GM11168 (cell line): Measurements from ENCODE around the gene LHFPL4.
"Not testable (repeated sequence)": the region's sequence is repeated elsewhere in the genome, so short reads cannot be mapped to it uniquely, and the experiment has no call there.

Experiments
- in situ Hi-C: fragments of 300-500 bp; cut with MboI; formaldehyde crosslinking; loops from one replicate; pipeline ENCODE4 v1.12.0; 2022; ENCODE audit warnings: low sequenced_read_pairs; ENCODE audit not compliant: unreplicated experiment

Gene LHFPL4

GRCh38 chr3:9553021-9553947, at the start of gene LHFPL4:
Gene LHFPL4, minus strand, starts transcription at chr3:9553822. Its CDS starts 1,143 bp downstream, at chr3:9552679.
- in situ Hi-C loops, result no loop called here

GRCh38 chr3:9602620-9603019, 49.0 kb upstream of the LHFPL4 start:
- in situ Hi-C loops, result no loop called here

- in situ Hi-C loops, result not testable (repeated sequence)
Observed at GRCh38 chr3:9601006-9601581, 47.5 kb upstream of the LHFPL4 start.

- in situ Hi-C loops, result no loop called here
Observed at GRCh38 chr3:9600597-9600996, 47.0 kb upstream of the LHFPL4 start.

GRCh38 chr3:9598783-9599387, 45.3 kb upstream of the LHFPL4 start:
- in situ Hi-C loops, result no loop called here

GRCh38 chr3:9595877-9596276, 42.3 kb upstream of the LHFPL4 start:
- in situ Hi-C loops, result no loop called here

- in situ Hi-C loops, result not testable (repeated sequence)
Observed at GRCh38 chr3:9591781-9592180, 38.2 kb upstream of the LHFPL4 start.

GRCh38 chr3:9590282-9590791, 36.7 kb upstream of the LHFPL4 start:
- in situ Hi-C loops, result no loop called here

- in situ Hi-C loops, result no loop called here
Observed at GRCh38 chr3:9583792-9584191, 30.2 kb upstream of the LHFPL4 start.

GRCh38 chr3:9583371-9583770, 29.7 kb upstream of the LHFPL4 start:
- in situ Hi-C loops, result no loop called here

GRCh38 chr3:9582332-9582731, 28.7 kb upstream of the LHFPL4 start:
- in situ Hi-C loops, result no loop called here

GRCh38 chr3:9581742-9582141, 28.1 kb upstream of the LHFPL4 start:
- in situ Hi-C loops, result no loop called here

- in situ Hi-C loops, result no loop called here
Observed at GRCh38 chr3:9569054-9569453, 15.4 kb upstream of the LHFPL4 start.

GRCh38 chr3:9565316-9565715, 11.7 kb upstream of the LHFPL4 start:
- in situ Hi-C loops, result no loop called here

- in situ Hi-C loops, result no loop called here
Observed at GRCh38 chr3:9563851-9564250, 10.2 kb upstream of the LHFPL4 start.

GRCh38 chr3:9560056-9560455, 6.4 kb upstream of the LHFPL4 start:
- in situ Hi-C loops, result not testable (repeated sequence)

- in situ Hi-C loops, result no loop called here
Observed at GRCh38 chr3:9553948-9554513, 409 bp upstream of the LHFPL4 start.

GRCh38 chr3:9552252-9552999, 1.2 kb downstream of the LHFPL4 start:
- in situ Hi-C loops, result no loop called here

- in situ Hi-C loops, result no loop called here
Observed at GRCh38 chr3:9550999-9551398, 2.6 kb downstream of the LHFPL4 start.

- in situ Hi-C loops, result no loop called here
Observed at GRCh38 chr3:9549600-9549999, 4.0 kb downstream of the LHFPL4 start.
